Measurements from ENCODE around the gene CABP7.

GRCh38 chr22:29719899-29720645 is at the start of gene CABP7:
- TF ChIP-seq CTCF (IDR thresholded peaks at IDR 0.05) (no peak), POLR2A (IDR thresholded peaks at IDR 0.05) (no peak)

Data from thyroid gland (tissue), 4 donors.